Renal cortical epithelial cell (primary cell): ENCODE data around the gene NGEF. TPM values are rescaled to one million over a fixed set of nuclear protein-coding genes. Genes with fewer than 3 reads are reported as not detected.
"Not testable (repeated sequence)": the region's sequence is repeated elsewhere in the genome, so short reads cannot be mapped to it uniquely, and the experiment has no call there.

Experiments used
- DNase-seq: peaks from one replicate; pipeline ENCODE4 v3.0.0-alpha.2; 2011; ENCODE audit warnings: low read depth
- total RNA-seq: library from RNA; depleted of rRNA; stranded (reverse); fragments of >200 nt; gene quantifications from 2 replicates; pipeline ENCODE4 v1.2.3, GENCODE V29; 2014

NGEF gene
- total RNA-seq, 1 donor from 2014 or later = 0.75 TPM

DNA sequence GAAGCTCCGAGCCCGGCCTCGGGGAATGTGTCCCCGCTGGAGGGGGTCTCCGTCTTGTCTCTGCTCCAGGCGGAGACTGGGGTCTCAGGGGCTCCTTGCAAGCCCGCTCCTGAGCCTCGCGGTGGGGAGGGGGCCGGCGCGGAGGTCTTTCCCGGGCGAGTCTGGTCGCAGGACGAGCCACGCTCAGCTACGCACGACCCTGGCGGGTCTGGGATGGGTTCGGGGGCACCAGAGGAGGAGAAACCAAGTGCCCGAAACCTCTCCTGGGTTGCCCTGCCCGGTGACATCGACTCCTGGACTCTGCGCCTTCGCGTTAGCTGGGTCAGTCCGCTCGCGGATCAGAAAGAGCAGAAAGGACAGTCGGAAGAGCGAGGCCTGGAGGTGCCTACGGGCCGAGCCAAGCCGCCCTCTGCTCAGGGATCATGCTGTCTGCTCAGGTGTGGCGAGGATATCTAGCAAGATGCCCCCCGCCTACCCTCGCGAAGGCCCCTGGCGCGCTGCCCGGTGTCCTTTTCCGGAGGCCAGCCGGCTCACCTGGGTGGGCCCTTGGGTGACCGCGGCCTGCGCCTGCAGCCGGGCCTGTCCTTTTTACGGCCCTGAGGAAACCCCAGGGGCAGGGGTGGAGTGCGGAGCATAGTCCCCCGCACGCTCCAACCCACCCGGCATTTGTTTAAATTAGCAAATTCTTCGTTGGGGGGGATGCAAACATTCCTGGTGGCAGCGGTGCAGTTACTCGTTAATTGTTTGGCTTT lies 84.3 kb downstream of the NGEF start:
- no peak for DNase-seq

DNA sequence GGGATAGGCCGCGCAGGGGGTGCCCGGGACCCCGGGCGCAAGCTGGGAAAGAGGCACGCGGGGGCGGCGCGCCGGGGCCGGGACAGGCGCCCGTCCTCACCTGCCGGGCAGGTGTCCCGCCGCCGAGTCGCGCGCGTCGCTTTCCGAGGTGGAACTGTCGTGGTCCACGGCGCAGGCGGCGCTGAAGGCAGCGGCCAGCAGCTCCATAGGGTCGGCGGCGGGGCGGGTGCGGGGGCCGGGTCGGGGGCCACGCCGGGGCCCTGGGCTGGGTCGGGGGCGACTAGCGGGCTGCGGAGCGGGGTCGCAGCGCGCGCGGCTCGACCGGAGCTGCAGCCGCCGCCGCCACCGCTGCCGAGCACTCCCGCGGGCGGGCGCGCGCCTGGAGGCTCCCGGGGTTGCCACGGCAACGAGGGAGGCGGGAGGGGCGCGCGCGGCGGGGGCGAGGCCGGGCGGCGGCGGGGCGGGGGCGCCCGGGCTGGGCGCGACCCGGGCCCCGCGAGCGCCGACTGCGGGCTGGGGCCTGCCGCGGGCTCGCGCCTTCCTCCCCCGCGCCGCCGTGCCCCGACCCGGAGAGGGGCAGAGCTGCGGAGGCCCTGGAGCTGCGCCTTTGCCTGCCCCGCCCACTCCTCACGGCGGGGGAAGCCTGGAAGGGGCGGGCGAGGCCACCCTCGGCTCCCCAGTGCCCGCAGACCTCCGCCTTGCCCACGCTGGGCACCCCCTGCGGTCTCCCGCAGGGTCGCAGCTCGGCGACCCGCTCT lies 85.1 kb downstream of the NGEF start:
- no peak for DNase-seq

DNA sequence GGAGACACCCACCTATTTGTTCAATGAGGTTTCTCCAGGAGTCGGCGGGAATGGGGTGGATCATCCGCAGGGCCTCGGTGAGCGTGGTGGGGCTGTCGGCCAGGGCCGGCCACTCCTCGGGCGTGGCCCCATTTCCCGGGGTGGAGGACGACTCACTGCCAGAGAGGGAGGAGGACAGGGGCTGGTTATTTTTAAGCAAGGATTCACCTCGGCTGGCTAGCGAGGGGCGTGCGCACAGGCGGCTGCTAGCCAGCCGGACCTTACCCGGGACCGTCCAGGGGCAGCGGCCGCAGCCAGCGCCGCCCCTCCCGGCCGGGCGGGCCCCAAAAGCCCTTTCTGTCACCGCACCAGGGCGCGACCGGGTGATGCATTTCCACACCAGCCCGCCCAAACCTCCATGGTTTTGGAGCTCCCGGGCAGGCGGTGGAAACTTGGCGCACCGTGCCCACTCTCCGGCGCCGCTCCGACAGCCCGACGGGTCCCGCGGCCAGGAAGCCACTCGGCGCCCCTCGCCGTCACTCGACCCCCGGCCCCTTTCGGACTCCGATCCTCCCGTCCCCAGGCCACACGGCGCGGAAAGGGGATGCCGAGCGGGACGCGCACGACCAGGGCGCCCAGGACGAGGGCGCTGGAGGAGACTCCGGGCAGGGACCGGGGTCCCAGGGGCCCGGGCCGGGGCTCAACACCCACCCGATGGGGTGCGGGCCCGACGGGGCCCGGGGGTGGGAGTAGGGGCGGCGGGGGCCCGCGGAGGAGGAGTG lies 85.8 kb downstream of the NGEF start:
- no peak for DNase-seq

DNA sequence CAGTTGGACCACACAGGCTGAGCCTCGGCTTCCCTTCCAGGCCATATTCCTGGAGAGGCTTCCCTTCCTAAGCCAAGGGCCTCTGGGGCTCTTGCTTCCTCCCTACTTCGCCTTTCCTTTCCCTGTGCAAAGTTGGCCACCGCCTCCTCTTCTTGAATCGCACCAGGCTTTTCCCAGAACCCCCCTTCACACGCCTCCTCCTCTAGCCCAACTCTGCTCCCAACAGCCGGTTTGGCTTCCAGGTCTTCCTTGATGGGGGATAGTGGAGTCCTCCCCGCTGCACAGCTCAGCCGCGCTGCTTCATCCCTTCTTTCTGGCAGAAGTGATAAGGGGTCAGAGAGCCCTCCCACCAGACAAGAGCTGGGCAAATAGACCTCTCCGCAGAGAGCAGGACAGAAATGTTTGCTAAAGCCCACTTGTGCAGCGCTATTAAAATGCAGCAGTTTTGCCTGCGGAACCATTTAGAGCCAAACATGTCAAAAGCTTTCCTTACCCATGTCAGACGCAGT lies 86.6 kb downstream of the NGEF start:
- DNase-seq = no peak

DNA sequence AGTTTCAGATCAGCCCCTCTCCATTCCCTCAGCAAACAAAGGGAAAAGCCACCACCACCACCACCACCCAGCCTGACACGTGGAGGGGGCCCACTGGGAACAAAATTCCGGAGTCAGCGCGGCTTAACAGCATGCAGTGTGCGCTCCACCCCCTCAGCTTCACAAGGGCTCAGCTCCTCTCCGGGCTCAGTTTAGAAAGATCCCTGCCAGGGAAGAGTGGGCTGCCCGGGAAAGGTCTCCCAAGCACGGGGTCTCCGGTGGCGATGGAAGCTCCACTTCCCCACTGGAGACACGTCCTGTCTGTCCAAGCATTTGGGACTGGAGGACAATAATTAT lies 87.3 kb downstream of the NGEF start:
- DNase-seq = no peak

DNA sequence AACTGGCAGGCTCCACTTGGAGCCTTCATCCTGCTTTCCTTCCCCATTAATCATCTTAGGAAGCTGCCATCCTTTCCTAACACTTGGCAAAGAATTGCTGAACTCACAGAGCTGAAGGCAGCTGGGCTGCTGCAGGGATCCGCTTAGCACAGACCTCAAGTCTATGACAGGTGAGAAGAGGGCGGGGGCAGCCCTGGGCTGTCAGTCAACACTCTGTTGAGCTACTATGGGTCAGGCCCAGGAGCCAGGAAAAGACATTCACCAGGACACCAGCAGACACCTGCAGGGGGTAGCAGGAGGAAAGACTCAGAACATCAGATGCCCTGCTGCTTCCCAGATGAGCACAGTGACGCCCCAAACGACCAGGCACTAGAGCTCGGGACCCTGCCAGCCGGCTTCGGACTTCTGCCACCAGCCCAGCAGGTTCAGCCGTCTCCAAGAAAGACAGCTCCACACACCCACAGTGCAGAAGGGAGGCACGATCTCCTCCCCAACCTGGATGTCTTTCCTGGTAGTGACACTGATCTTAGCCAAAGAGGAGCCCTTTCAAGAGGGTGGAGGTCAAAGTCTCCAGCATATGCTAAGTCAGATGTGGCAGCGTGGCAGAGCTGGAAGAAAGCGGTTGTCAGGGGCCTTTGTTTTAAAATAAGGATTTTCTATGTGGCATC lies 87.8 kb downstream of the NGEF start:
- DNase-seq = no peak

DNA sequence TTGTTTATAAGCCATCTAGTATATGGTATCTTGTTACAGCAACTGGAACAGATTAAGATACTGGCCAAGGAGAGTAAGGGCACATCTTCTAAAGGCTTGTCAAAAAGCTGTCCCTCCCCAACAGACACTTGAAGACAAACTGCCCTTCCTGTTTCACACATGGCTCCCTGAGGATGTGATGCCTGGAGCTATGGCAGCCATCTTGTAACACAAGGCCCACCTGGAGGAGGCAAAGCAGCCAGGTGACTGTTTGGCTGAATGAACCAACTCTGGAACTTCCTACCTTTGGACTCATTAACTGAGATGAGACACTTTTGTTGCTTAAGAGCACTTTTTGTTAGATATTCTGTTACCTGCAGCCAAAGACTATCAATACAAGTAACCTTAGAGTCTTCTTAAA lies 88.6 kb downstream of the NGEF start:
- DNase-seq = no peak

DNA sequence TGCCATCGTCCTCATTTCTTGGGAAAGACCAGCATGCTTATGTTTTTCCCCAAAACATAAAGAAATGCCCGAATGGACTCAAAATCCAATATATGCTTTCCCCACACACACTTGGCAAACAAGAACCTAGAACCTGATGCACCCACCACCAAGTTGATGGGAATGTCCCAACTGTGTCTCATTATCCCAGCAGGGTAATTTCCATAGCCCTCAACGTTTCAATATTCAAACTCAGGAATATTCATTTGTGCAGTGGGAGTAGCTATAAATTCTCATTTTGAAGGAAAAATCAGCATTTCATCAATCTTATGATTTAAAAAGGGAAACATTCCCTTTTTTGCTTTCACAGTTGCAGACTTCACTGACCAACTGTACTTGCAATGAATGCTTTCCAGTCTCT lies 92.3 kb downstream of the NGEF start:
- DNase-seq = no peak

DNA sequence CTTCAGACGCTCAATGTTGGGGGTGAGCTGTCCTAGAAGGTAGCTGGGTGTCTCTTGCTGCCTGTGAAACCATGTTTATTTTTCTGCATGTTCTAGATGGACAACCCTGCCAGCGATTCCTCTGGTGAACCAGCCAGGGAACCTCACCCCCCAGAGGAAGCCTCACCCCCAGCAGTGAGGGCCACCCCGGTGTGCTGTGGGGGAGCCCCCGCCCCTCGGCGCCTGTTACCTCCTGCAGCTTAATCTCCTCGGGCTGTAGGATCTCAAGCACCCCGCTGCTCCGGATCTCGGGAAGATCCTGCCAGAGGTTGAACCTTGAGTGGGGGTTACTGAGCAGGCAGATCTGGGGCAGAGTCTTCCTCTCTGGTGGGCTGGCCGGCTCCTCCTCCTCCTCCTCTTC lies 93.0 kb downstream of the NGEF start:
- no peak for DNase-seq

DNA sequence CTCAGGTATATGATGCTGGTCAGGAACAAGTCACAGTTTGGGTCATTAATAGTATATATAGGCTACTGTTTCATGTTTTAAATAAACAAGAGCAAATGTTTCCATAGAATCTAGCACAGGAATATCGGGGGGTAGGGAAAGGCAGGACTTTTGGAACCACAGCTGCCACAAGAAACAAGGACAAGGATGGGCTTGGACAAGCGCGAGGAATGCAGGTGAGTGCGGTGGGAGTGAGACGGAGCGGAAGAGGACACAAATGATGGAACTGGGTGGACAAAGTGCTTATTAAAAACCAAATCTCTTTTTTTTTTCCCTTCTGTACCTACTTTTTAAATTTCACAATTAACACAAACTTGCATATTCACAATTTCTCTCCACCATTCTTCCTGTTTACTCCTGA lies 93.9 kb downstream of the NGEF start:
- DNase-seq = no peak

DNA sequence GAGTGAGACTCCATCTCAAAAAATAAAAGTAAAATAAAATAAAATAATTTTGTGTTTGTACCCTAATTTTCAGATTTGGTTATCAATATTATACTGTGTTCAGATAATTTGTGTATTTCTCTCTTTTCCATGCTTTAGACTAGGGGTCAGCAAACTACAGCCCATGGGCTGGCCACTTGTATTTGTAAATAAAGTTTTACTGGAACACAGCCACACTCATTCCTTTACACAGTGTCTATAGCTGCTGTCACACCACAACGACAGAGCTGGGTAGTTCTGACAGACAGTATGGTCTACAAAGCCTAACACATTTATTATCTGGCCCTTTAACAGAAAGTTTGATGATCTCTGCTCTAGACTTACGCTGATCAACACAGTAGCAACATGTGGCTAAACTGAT lies 99.2 kb downstream of the NGEF start:
- DNase-seq = no peak

DNA sequence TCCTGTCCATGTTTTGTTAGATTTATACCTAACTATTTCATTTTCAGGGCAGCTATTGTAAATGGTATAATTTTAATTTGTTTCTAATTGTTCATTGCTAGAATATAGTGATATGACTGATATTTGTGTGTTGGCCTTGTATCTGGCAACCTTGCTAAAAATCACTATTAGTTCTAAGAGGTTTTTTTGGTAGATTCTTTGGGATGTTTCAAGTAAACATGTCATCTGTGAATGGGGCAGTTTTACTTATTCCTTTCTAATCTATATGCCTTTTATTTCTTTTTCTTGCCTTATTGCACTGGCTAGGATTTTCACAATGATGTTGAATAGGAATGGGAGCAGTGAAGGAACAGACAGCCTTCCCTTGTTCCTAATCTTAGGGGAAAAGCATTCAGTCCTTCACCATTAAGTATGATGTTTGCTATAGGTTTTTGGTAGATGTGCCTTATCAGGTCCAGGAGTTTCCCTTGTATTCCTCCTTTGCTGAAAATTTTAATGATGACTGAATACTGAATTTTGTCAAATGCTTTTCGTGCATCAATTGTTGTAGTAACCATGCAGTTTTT lies 101.3 kb downstream of the NGEF start:
- DNase-seq = no peak

DNA sequence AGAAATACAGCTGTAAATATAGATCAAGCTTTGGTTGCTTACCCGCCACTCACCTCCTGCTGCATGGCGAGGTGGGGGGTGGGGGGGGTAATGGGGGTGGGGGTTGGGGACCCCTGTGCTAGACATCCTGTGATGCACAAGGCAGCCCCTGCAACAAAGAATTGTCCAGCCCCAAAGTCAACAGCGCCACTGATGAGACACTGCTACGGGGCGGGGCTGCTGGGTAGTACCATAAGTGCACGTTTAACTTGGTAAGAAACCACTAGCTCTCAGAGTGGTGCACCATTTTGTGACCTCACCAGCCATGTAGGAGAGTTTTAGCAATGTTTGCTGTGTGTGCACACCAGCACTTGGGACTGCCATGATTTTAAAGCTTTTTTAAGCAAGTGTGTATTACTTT lies 102.7 kb downstream of the NGEF start:
- DNase-seq = no peak

DNA sequence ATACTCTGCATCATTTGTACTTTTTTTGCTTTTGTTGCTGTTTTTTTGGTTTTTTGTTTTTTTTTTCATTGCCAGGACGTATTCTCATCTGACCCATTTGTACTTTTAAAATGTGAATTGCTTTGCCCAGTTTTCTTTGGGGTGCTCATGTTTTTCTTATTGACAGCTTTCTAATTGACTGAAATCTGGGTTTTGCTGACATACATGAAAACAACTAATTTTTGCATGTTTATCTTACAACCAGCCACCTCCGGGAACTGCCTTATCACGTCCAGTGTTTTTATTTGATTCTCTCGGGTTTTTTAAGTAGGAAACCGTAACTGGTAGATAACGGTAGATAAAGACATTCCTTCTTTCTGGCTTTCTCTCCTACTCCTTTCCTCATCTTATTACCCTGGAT lies 104.4 kb downstream of the NGEF start:
- DNase-seq = no peak

DNA sequence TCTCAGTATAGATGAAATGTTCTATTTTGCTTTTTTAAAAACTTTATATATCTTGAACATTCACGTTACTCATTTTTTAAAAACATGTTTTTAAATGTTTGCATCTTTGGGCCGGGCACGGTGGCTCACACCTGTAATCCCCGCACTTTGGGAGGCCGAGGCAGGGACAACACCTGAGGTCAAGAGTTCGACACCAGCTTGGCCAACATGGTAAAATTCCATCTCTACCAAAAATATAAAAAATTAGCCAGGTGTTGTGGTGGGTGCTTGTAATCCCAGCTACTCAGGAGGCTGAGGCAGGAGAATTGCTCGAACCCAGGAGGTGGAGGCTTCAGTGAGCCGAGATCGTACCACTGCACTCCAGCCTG lies 105.4 kb downstream of the NGEF start:
- not testable (repeated sequence) for DNase-seq

DNA sequence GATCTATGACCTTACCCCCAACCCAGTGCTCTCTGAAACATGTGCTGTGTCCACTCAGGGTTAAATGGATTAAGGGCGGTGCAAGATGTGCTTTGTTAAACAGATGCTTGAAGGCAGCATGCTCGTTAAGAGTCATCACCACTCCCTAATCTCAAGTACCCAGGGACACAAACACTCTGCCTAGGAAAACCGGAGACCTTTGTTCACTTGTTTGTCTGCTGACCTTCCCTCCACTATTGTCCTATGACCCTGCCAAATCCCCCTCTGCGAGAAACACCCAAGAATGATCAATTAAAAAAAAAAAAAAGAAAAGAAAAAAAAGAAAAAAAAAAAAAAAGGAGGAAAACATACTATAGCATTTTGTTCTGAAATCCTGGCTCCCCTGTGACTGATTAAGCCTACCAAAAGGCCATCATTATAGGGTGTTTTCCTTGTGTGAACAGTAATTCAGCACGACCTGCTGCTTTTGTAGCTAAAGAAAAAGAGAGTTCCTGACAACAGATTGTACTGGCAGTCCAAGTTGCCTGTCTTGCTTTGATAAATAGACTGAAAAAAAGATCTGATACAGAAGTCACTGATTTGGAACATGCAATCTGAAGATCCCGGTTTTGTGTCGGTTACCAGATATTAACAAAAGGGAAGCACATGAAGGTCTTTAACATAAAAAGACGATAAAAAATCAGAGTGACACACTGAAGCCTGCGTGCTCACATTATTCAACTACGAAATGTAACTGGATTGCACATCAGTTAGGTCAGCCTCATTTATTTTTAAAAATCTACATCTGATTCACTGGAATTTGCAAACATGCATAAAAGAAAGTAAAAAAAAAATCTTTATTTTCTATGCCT lies 106.0 kb downstream of the NGEF start:
- DNase-seq = not testable (repeated sequence)

DNA sequence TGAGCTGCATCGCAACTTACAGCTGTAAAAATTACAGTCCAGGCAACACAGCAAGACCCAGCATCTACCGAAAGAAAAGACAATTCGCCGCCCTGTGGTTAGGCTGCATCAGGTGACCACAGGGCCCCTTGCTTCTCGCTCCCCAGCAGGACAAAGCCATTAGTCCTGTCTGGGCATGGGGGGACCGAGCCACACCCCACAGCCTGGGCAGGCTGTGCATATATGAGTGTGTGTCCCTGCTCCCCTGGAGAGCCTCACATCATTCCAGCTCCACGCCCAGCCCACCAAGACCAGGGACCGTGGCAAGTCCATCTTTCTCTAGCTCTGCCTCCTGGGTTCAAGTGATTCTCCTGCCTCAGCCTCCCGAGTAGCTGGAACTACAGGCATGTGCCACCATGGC lies 109.1 kb downstream of the NGEF start:
- no peak for DNase-seq

DNA sequence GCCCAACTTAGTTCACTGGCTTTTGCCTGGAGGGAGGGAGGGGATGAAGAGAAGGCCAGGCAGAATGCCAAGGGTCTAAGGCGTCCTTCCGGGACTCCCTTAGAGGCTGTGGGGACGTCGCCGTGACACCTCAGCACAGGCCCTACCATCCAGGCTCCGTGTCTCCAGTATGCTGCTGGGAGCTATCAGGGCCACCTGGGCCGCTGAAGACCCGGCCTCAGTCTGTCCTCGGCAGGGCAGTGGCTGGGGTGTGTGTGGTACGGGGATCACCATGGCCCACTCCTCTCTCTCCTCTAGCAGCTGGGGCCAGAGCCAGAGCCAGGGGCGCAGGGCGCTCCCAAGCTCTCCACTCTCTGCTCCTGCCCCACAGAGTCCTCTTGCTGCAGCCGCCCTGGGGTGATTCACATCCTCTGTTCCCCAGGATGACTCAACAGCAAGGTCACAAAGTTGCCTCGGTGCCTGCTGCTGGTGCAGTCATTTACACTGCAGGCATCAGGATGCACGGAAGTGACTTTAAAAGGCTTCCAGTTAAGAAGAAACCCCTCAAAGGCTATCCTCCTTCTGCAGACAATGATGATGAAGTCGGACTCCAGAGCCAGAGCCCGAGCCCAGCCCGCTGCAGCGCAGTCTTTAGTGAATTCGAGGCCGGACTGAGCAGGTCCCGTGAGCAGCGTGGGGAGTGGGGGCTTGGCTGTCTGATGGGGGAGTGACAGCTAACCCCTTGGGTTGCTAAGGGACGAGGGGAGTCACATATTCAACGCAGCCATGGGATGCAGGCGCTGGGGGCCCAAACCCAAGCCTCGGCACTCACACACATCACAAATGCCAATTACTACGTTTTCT lies 111.1 kb downstream of the NGEF start:
- peak; percentile 90 for DNase-seq

DNA sequence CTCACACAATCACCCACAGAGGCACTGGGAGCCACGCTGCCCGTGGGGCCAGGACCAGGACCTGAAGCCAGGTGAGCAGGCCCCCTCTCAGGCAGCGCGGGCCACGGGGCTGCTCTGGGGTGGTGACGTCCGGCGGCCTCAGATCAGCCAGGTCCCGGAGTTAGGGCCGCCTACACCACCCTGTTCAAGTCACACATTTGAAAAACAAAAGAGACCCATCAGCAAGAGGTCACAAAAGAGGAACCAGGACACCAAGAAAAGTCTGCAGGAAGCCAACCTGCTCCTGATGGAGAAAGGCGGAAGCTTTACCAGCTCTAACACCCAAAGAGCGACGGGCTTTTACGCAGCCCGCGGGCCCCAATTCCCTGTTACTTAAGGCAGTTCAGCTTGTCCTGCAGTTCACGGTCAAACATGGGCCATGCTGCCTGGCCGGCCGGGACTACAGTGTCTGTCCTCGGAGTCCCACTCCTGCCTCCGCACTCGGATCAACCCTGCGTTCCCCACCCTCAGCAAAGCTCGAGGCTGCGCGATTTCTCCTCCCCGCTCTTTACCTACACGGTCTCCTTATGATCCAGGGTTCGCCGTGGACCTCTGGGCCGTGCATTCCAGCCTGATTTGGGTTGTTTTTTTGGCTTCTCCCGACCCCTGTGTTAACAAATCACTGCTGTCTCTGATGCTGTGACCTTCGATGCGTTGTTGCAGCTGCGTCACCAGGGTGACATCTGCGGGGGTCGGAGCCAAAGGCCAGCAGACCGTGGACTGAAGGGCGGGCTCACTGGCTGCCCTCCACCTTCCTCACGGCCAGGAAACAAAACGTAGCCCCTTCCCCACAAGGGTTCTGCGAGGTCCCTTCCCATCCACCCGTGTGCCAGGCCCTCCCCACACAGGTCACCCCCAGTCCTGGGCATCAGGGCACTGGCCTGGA lies 112.0 kb downstream of the NGEF start:
- no peak for DNase-seq
